Naive B cell (primary cell): ENCODE results near the gene DTHD1. TPM values are rescaled to one million over a fixed set of nuclear protein-coding genes. Genes with fewer than 3 reads are reported as not detected.

ENCODE experiments used
- ATAC-seq, 2 donors: fragments of 150-1000 bp; cut with Tn5 transposase; 2 replicates each; pipeline ENCODE4 v1.10.0; 2021; ENCODE audit warnings: low read depth in 2 of 2, mild to moderate bottlenecking in 2 of 2, moderate library complexity in 2 of 2
- DNase-seq: peaks from one replicate; pipeline ENCODE4 v3.0.0; 2022
- H3K27ac Mint-ChIP-seq, 6 donors: one replicate each; pipeline ENCODE4 v1.8.0; 2020 to 2022; ENCODE audit warnings: mild to moderate bottlenecking in 6 of 6, mixed read lengths in 6 of 6, moderate library complexity in 5 of 6, inconsistent platforms in 2 of 6
- H3K27me3 Mint-ChIP-seq, 3 donors: one replicate each; pipeline ENCODE4 v1.8.0; 2021 to 2022; ENCODE audit warnings: mixed read lengths in 3 of 3, mild to moderate bottlenecking in 1 of 3
- H3K36me3 Mint-ChIP-seq, 2 donors: one replicate each; pipeline ENCODE4 v1.8.0; 2020 to 2022; ENCODE audit warnings: mixed read lengths in 2 of 2, inconsistent platforms in 1 of 2, mild to moderate bottlenecking in 1 of 2
- H3K4me1 Mint-ChIP-seq, 3 donors: one replicate each; pipeline ENCODE4 v1.8.0; 2020 to 2022; ENCODE audit warnings: mixed read lengths in 3 of 3, inconsistent platforms in 1 of 3, mild to moderate bottlenecking in 1 of 3, moderate library complexity in 1 of 3
- H3K4me3 Mint-ChIP-seq, 8 donors: one replicate each; pipeline ENCODE4 v1.8.0; 2020 to 2022; ENCODE audit warnings: mild to moderate bottlenecking in 8 of 8, mixed read lengths in 8 of 8, moderate library complexity in 8 of 8, inconsistent platforms in 2 of 8
- H3K9me3 Mint-ChIP-seq, 7 donors: one replicate each; pipeline ENCODE4 v1.8.0; 2020 to 2022; ENCODE audit warnings: mixed read lengths in 7 of 7, mild to moderate bottlenecking in 5 of 7, inconsistent platforms in 2 of 7, moderate library complexity in 1 of 7
- polyA plus RNA-seq, 6 donors: library from polyadenylated mRNA; unstranded; fragments of 300-500 nt; fragmentation: Illumina TruSeq; gene quantifications; one replicate each; pipeline ENCODE4 v1.2.3, GENCODE V29; 2021; ENCODE audit warnings: low read depth in 6 of 6

The DTHD1 gene
- polyA plus RNA-seq, 6 donors from 2014 or later, result not detected

DNA sequence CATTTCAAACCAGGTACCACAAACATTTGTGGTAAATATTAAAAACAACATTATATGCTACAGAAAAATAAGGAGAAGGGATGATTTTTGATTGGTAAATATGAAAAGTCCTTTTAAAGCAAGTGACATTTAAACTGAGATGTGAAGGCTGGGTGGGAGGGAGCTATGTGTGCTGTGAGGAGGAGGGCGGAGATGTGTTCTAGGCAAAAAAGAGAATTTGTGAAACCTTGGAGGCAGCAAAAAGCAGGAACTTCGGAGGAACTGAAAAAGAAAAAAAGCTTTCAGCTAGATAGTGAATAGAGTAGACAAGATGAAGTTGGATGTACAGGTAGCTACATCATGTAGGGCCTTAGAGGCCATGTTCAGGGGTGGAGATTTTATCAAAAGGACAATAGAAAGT is 27.0 kb upstream of the DTHD1 start:
- no peak for ATAC-seq
- Mint-ChIP-seq H3K9me3 (no peaks in the 10 kb centered on the region), H3K27ac (peak overlapping the region in 5 of 6 donors; percentile 14 to 60 (median 44)), H3K27me3 (no peaks in the 10 kb centered on the region), H3K4me1 (peaks cover 27 to 32% (median 29%) of the 10 kb centered on the region in 3 donors), H3K4me3 (peak overlapping the region in 7 of 8 donors; percentile 0 to 61 (median 23)), H3K36me3 (no peaks in the 10 kb centered on the region)
- no peak for DNase-seq

GRCh38 chr4:36255577-36255976 is 25.8 kb upstream of the DTHD1 start:
- Mint-ChIP-seq H3K9me3 (no peaks in the 10 kb centered on the region), H3K36me3 (no peaks in the 10 kb centered on the region), H3K27ac (peak overlapping the region; percentile 64 to 94 (median 90)), H3K4me1 (peaks cover 27 to 32% (median 29%) of the 10 kb centered on the region in 3 donors), H3K4me3 (peak overlapping the region; percentile 56 to 91 (median 82)), H3K27me3 (no peaks in the 10 kb centered on the region)
- ATAC-seq, result peak; percentile 96 to 97
- DNase-seq, result peak; percentile 67

- H3K27ac Mint-ChIP-seq, result peak overlapping the region; percentile 83 to 94 (median 92)
- peak overlapping the region; percentile 48 to 91 (median 80) for H3K4me3 Mint-ChIP-seq
- no peaks in the 10 kb centered on the region for H3K27me3 Mint-ChIP-seq
- ATAC-seq (peak; percentile 20 to 22), DNase-seq (no peak)
- H3K36me3 Mint-ChIP-seq, result no peaks in the 10 kb centered on the region
- H3K4me1 Mint-ChIP-seq, result peaks cover 27 to 32% (median 29%) of the 10 kb centered on the region in 3 donors
- H3K9me3 Mint-ChIP-seq, result peaks cover 0 to 2% (median 0%) of the 10 kb centered on the region in 7 donors
Measured at GRCh38 chr4:36256398-36256891, 25.0 kb upstream of the DTHD1 start.

GRCh38 chr4:36260731-36261130 is 20.7 kb upstream of the DTHD1 start:
- no peak overlapping the region for H3K27ac Mint-ChIP-seq
- H3K4me1 Mint-ChIP-seq, result peaks cover 9 to 14% (median 12%) of the 10 kb centered on the region in 3 donors

DNA sequence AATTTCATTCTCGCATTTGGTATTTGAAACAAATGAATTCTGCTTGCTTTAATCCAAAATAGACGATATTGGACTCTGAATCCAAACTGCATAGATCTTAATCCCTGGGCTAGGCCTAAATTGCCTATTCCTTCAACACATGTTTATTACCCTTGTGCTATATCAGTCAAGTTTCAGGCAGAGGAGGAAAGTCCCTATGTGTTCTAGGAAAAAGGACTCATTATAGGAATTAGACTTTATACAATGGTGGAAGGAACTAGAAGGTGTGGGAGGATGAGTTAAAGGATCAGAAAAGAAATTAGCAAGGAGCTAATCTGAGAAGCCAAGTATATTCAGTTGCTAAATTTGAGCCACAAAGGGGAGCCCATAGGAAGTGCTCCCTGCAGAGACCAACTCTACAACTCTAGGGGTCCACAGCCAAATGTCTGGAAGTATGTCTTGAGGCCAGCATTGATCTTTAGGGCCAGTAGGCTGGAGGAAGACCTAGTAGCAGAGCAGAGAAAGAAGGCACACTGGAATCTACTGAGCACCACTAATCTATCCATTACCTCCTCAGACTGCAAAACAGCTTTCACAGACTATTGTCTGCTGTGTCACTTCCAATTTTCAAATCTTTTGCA is 17.1 kb upstream of the DTHD1 start:
- no peak overlapping the region for H3K4me3 Mint-ChIP-seq
- DNase-seq, result no peak
- peak overlapping the region in 2 of 6 donors; percentile 58 to 59 for H3K27ac Mint-ChIP-seq
- H3K27me3 Mint-ChIP-seq, result no peaks in the 10 kb centered on the region
- H3K36me3 Mint-ChIP-seq, result no peaks in the 10 kb centered on the region
- no peak for ATAC-seq
- H3K4me1 Mint-ChIP-seq, result peaks cover 0 to 2% (median 0%) of the 10 kb centered on the region in 3 donors
- H3K9me3 Mint-ChIP-seq, result peaks cover 0 to 2% (median 0%) of the 10 kb centered on the region in 7 donors

More at GRCh38 chr4:36260731-36261130, 20.7 kb upstream of the DTHD1 start:
- Mint-ChIP-seq H3K9me3 (peaks cover 0 to 2% (median 0%) of the 10 kb centered on the region in 7 donors), H3K4me3 (no peak overlapping the region), H3K36me3 (no peaks in the 10 kb centered on the region), H3K27me3 (no peaks in the 10 kb centered on the region)
- DNase-seq, result no peak
- ATAC-seq, result no peak

DNA sequence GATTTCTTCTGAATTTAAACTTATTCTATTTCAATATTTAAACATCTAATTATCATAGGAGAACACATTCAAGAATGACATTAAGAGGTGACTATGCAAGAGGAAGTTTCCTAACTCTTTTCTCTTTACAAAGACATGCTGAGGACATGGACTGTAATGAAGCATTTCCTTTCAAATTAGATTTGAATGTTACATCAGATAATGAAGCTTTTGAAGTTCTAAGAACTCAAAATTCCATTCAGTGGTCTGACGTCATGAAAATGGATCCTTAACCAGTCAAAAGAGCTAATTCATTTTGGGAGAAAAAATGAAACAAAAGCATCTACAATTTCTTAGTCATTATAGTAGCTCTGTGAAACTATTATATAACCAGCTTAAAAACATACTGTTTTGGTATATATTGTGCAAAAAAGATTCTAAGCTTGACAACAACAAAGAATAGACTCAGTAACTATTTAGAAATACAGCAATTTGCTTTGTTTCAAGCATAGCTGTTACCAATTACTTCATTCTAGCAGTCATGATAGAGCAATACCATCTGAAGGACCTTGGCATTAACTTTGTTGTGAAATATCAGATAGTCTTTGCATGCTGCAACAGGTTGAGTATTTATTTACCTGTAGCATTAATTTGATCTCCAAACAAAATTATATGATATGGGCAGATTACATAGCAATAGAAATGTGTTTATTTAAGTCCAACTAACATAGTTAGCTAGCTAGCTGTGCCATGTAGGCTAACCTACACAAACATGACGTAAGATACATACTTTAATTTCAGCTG is 13.7 kb upstream of the DTHD1 start:
- no peaks in the 10 kb centered on the region for H3K27me3 Mint-ChIP-seq
- H3K27ac Mint-ChIP-seq, result no peak overlapping the region
- DNase-seq (no peak), ATAC-seq (no peak)
- H3K4me1 Mint-ChIP-seq, result peaks cover 0 to 2% (median 0%) of the 10 kb centered on the region in 3 donors
- H3K9me3 Mint-ChIP-seq, result peaks cover 0 to 1% (median 0%) of the 10 kb centered on the region in 7 donors
- H3K4me3 Mint-ChIP-seq, result no peak overlapping the region
- H3K36me3 Mint-ChIP-seq, result no peaks in the 10 kb centered on the region

DNA sequence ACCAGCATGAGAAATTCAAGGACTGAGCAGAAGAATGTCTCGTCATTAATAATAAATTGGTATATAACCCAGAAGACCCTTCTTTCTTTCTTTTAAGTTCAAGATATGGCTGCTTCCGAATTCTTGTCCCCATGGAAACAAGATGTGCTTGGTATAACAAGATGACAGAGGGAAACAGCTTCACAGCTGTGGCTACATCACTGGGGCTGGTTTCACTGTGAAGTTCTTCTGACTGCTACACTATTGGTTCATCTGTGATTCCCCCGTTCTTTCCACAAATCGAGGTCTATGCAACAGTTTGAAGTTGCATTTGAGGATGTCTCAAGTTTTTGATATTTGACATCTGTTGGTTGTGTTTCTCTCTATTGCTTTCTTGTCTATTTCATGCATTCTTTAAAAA is 12.3 kb upstream of the DTHD1 start:
- H3K36me3 Mint-ChIP-seq, result no peaks in the 10 kb centered on the region
- peak overlapping the region in 2 of 6 donors; percentile 6 to 31 for H3K27ac Mint-ChIP-seq
- ATAC-seq, result peak; percentile 47 to 72
- DNase-seq, result no peak
- peaks cover 0 to 1% (median 0%) of the 10 kb centered on the region in 7 donors for H3K9me3 Mint-ChIP-seq
- no peaks in the 10 kb centered on the region for H3K27me3 Mint-ChIP-seq
- peaks cover 0 to 2% (median 0%) of the 10 kb centered on the region in 3 donors for H3K4me1 Mint-ChIP-seq
- H3K4me3 Mint-ChIP-seq, result no peak overlapping the region

- Mint-ChIP-seq H3K4me3 (no peak overlapping the region), H3K4me1 (peaks cover 0 to 2% (median 0%) of the 10 kb centered on the region in 3 donors), H3K27me3 (no peaks in the 10 kb centered on the region), H3K27ac (peak overlapping the region in 2 of 6 donors; percentile 31 to 67), H3K36me3 (no peaks in the 10 kb centered on the region), H3K9me3 (peaks cover 0 to 1% (median 0%) of the 10 kb centered on the region in 7 donors)
- no peak for ATAC-seq
- DNase-seq, result no peak
Measured at GRCh38 chr4:36269533-36270173, 11.8 kb upstream of the DTHD1 start.

GRCh38 chr4:36273276-36273675 is 8.1 kb upstream of the DTHD1 start:
- Mint-ChIP-seq H3K27me3 (no peaks in the 10 kb centered on the region), H3K4me3 (no peak overlapping the region), H3K9me3 (no peaks in the 10 kb centered on the region), H3K27ac (no peak overlapping the region), H3K4me1 (no peaks in the 10 kb centered on the region), H3K36me3 (no peaks in the 10 kb centered on the region)
- DNase-seq, result no peak
- ATAC-seq, result no peak

- no peaks in the 10 kb centered on the region for H3K27me3 Mint-ChIP-seq
- H3K36me3 Mint-ChIP-seq, result no peaks in the 10 kb centered on the region
- no peak overlapping the region for H3K4me3 Mint-ChIP-seq
- H3K4me1 Mint-ChIP-seq, result no peaks in the 10 kb centered on the region
- H3K27ac Mint-ChIP-seq, result no peak overlapping the region
- no peaks in the 10 kb centered on the region for H3K9me3 Mint-ChIP-seq
- no peak for DNase-seq
- no peak for ATAC-seq
Measured at GRCh38 chr4:36274158-36274557, 7.3 kb upstream of the DTHD1 start.

GRCh38 chr4:36277533-36277932 is 3.9 kb upstream of the DTHD1 start:
- peaks cover 0 to 6% (median 0%) of the 10 kb centered on the region in 3 donors for H3K27me3 Mint-ChIP-seq
- H3K4me3 Mint-ChIP-seq, result no peak overlapping the region
- DNase-seq, result no peak
- H3K36me3 Mint-ChIP-seq, result no peaks in the 10 kb centered on the region
- H3K9me3 Mint-ChIP-seq, result no peaks in the 10 kb centered on the region
- peak overlapping the region in 2 of 6 donors; percentile 6 to 20 for H3K27ac Mint-ChIP-seq
- H3K4me1 Mint-ChIP-seq, result no peaks in the 10 kb centered on the region
- no peak for ATAC-seq

DNA sequence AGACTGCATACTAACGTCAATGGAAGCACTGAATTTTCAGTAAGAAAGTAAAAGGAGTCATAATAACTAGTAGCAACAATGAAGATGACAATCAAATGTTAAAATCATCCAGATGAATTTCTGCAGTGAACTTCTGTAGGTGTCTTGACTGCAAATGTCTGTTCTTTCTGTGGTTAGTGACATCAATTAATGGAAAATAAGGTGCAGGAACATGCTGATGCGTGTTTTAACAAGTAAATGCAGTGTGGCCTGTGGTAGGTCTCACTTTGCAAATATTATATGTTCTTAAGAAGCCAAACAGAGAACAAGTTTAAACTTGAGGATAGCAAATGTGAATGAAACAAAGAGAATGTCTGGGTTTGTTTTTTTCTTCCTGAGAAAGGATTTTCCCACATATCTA is 2.6 kb upstream of the DTHD1 start:
- Mint-ChIP-seq H3K9me3 (no peaks in the 10 kb centered on the region), H3K36me3 (no peaks in the 10 kb centered on the region), H3K27me3 (peaks cover 0 to 6% (median 0%) of the 10 kb centered on the region in 3 donors), H3K27ac (no peak overlapping the region), H3K4me3 (no peak overlapping the region), H3K4me1 (no peaks in the 10 kb centered on the region)
- ATAC-seq, result no peak
- DNase-seq, result no peak

GRCh38 chr4:36280555-36280954 is 861 bp upstream of the DTHD1 start:
- Mint-ChIP-seq H3K36me3 (no peaks in the 10 kb centered on the region), H3K4me3 (no peak overlapping the region), H3K9me3 (no peaks in the 10 kb centered on the region), H3K27me3 (peaks cover 0 to 6% (median 0%) of the 10 kb centered on the region in 3 donors), H3K27ac (peak overlapping the region in 1 of 6 donors; percentile 23), H3K4me1 (no peaks in the 10 kb centered on the region)
- ATAC-seq (no peak), DNase-seq (no peak)
